GM12892 (cell line): ENCODE measurements around the gene PACS2.
A peak's percentile ranks its signal among the peaks of the same experiment; 100 is the strongest.

Source experiments
- DNase-seq: peaks from one replicate; pipeline ENCODE4 v3.0.0; 2011; ENCODE audit not compliant: insufficient read length
- FAIRE-seq: peaks from 2 replicates; lab custom pipeline; 2011; peaks lifted over from hg19 to GRCh38; lab: Jason Lieb, UNC
- POLR2A ChIP-seq: IDR thresholded peaks from 2 replicates; pipeline ENCODE4 v1.6.1; 2011; ENCODE audit warnings: low read depth, low read length, control low read depth
- POLR2AphosphoS5 ChIP-seq: IDR thresholded peaks from 2 replicates; pipeline ENCODE4 v1.6.1; 2011; ENCODE audit warnings: low read depth, low read length, control low read depth
- TAF1 ChIP-seq: IDR thresholded peaks from 2 replicates; pipeline ENCODE4 v1.6.1; 2011; ENCODE audit warnings: low read depth, mild to moderate bottlenecking, control low read depth, low read length, borderline replicate concordance

The PACS2 gene

GRCh38 chr14:105390849-105391500 lies 76.4 kb downstream of the PACS2 start:
- FAIRE-seq, result no peak
- no peak for DNase-seq

DNA sequence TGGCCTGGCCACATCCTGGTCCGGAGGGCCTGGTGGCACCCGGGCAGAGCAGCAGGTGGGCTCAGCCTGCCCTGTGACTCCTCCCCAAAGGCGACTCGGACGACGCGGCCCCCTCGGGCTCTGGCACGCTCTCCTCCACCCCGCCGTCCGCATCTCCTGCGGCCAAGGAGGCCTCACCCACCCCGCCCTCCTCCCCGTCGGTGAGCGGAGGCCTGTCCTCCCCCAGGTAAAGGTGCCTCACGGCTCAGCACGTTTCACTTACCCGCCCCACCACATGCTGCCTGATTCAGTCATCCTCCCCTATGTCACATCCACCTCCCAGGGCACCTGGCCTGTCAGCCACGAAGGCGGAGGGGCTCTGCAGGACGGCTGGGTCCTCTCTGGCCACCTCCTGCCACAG lies 77.0 kb downstream of the PACS2 start:
- no peak for TF ChIP-seq POLR2AphosphoS5
- no peak for TF ChIP-seq POLR2A
- TF ChIP-seq TAF1, result no peak

More at GRCh38 chr14:105390849-105391500, 76.4 kb downstream of the PACS2 start:
- TF ChIP-seq TAF1 (no peak), POLR2AphosphoS5 (no peak), POLR2A (no peak)

GRCh38 chr14:105392131-105393090 lies 77.9 kb downstream of the PACS2 start:
- DNase-seq, result no peak
- no peak for FAIRE-seq
- TF ChIP-seq POLR2AphosphoS5 (no peak), TAF1 (no peak), POLR2A (no peak)

More for the DNA sequence above, 77.0 kb downstream of the PACS2 start:
- FAIRE-seq (no peak), DNase-seq (no peak)

GRCh38 chr14:105393151-105393550 lies 78.6 kb downstream of the PACS2 start:
- FAIRE-seq (no peak), DNase-seq (no peak)
- TF ChIP-seq TAF1 (no peak), POLR2A (no peak), POLR2AphosphoS5 (no peak)

GRCh38 chr14:105394714-105395537 lies 80.4 kb downstream of the PACS2 start:
- DNase-seq (no peak), FAIRE-seq (no peak)
- TF ChIP-seq POLR2AphosphoS5, result no peak
- no peak for TF ChIP-seq TAF1
- TF ChIP-seq POLR2A, result no peak

GRCh38 chr14:105395538-105395854 lies 80.9 kb downstream of the PACS2 start:
- DNase-seq (no peak), FAIRE-seq (no peak)
- TF ChIP-seq POLR2A (no peak), TAF1 (no peak), POLR2AphosphoS5 (no peak)

DNA sequence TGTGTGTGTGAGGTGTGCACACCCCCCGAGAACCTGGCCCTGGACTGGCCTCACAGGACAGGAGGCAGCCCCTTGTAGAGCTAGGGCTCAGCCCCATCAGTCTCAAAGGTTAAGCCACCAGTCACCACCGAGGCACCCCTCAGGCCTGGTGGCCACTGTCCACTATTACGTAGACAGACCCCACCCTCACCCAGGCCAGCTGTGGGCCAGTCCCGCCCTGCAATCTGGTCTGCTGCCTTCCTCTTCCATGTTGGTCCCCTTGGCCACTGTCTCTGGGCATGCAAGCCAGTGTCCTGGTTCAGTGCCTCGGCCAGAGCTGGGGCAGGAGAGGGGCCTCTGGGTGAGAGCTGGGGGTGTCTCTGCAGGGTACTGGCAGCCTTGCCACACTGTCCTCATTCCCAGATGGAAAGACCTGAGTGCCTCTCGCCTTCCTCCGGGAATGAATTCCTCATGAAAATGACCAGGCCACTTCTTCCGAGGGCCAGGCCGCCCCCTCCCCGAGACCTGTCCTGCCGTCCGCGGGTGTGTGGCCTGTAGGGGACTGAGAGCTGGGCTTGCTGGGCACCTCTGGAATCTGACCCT lies 82.9 kb downstream of the PACS2 start:
- FAIRE-seq, result no peak
- TF ChIP-seq TAF1 (no peak), POLR2AphosphoS5 (no peak), POLR2A (no peak)

DNA sequence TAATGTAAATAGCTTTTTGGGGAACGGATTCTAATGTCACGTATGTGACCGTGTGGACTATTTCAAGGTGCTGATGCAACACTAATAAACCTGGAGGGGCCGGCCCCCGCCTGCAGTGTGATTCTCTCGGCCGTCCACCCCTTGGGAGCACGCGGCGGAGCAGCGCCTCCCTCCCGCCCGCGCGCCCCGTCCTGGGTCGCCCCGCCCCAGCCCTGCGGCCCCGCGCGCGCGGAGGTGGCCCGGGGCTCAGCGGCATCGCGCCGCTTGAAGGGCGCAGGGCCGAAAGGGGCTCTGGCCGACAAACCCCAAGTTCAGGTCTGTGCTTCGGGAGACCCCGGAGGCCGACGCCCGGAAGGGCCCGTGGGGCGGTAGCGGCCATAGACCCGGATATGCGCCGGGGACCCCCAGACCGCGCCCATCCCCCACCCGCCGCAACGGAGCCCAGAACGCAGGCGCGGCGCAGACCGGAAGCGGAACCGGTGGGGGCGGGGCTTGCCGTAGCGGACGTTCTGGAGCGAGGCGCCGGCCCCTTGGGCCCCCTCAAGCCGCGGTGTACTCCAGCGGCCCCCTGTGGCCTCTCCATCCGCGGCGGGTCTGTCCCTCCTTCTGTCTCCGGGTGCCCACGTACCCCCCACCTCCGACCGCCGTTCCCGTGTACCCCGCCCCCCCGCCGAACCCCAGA lies 83.6 kb downstream of the PACS2 start, which contains the start of gene TEX22:
TSS of gene TEX22 (plus strand) at position 495 of the 682 bp plus-strand sequence. CDS start 803 bp downstream, outside the sequence.
- TF ChIP-seq TAF1 (no peak; the same call in 1 of the 2 replicates), POLR2AphosphoS5 (peak; percentile 78), POLR2A (peak; percentile 81; the same call in 1 of the 2 replicates)
- DNase-seq (peak; percentile 97), FAIRE-seq (peak; percentile 96)

More for the DNA sequence above, 82.9 kb downstream of the PACS2 start:
- no peak for DNase-seq

DNA sequence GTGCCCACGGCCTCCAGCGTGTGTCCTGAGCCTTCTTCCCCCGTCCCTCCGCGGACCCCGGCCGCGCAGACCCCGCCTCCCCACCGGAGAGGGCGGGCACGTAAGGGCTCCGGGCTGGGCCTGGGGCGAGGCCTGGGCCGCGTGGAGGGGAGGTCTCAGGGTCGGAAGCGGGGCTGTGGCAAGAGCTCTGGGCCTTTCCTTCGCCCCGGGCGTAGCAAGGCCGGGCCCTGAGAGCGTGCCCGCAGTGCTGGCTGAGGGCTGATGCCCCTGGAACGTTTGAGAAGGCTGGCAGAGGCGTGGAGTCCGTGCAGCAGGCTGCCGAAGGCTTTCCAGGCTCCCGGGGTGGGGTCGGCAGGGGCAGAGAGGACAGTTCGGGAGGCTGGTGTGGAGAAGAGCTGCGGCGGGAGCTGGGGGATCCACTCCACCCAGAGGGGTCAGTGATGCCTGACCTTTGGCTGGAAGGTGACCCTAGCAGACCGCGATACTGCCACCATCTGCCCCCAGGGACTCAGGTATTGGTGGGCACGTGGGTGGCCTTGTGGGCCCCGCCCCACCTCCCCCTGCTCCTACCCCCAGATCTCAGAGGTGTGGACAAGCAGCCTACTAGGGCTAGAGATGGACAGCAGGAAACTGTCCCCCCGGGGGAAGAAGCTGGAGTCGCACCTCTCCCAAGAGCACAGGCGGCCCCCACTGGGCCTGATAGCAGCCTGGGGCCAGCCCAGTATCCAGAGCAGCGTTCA lies 84.3 kb downstream of the PACS2 start:
- TF ChIP-seq POLR2AphosphoS5 (no peak; the same call in 1 of the 2 replicates), TAF1 (no peak), POLR2A (no peak)
- no peak for DNase-seq
- peak; percentile 50 for FAIRE-seq

GRCh38 chr14:105399466-105399775 lies 84.9 kb downstream of the PACS2 start:
- FAIRE-seq (no peak), DNase-seq (no peak)
- TF ChIP-seq POLR2A (no peak), POLR2AphosphoS5 (no peak), TAF1 (no peak)
